SK-N-SH (cell line): Measurements from ENCODE around the gene AKAP12. TPM values are rescaled to one million over a fixed set of nuclear protein-coding genes. Genes with fewer than 3 reads are reported as not detected.

ENCODE experiments used
- CTCF ChIA-PET: fragments of 300-600, 350-600 bp; formaldehyde crosslinking; extraction: SDS; loops from one replicate; lab custom pipeline; 2021; lab: Yijun Ruan, JAX
- POLR2A ChIA-PET: fragments of 350-600 bp; sonication (Branson Sonifier 250); formaldehyde crosslinking; extraction: SDS; loops from one replicate; lab custom pipeline; 2020; ENCODE audit warnings: antibody characterized with exemption, inconsistent platforms; lab: Yijun Ruan, JAX
- DNase-seq: peaks from one replicate; pipeline ENCODE4 v3.0.0; 2012
- H2AFZ ChIP-seq: fragments of 200-600 bp; sonication (generic); 2 replicates; pipeline ENCODE4 v1.8.1; 2016; ENCODE audit warnings: antibody characterized with exemption, mild to moderate bottlenecking, low read depth
- H3F3A ChIP-seq: fragments of 200-600 bp; sonication (generic); replicated peaks from 2 replicates; pipeline ENCODE3; 2016; ENCODE audit warnings: antibody characterized with exemption, mild to moderate bottlenecking; ENCODE audit not compliant: insufficient read depth
- H3K27ac ChIP-seq, 2 experiments: fragments of 200-500 bp in 1 of 2; fragments of 200-600 bp in 1 of 2; sonication (Bioruptor generic) in 1 of 2; sonication (generic), shearing (Covaris generic) in 1 of 2; 2 replicates each; pipeline versions ENCODE4 v1.5.1 to v1.6.1; 2014 to 2016; ENCODE audit warnings: low read depth in 2 of 2, inconsistent platforms in 1 of 2, low read length in 1 of 2, mild to moderate bottlenecking in 1 of 2, mixed read lengths in 1 of 2
- H3K27me3 ChIP-seq: fragments of 200-600 bp; sonication (generic), shearing (Covaris generic); 2 replicates; pipeline ENCODE4 v1.6.1; 2016; ENCODE audit warnings: mixed run types; ENCODE audit not compliant: insufficient read depth
- H3K36me3 ChIP-seq, 2 experiments: fragments of 200-500 bp in 1 of 2; fragments of 200-600 bp in 1 of 2; sonication (Bioruptor generic) in 1 of 2; sonication (generic) in 1 of 2; replicated peaks in 1 of 2; 2 replicates each; pipeline versions ENCODE3 to v1.5.1; 2014 to 2016; ENCODE audit warnings: low read length in 1 of 2, mild to moderate bottlenecking in 1 of 2; ENCODE audit not compliant: insufficient read depth in 2 of 2, control insufficient read depth in 1 of 2
- H3K4me1 ChIP-seq, 2 experiments: fragments of 200-500 bp in 1 of 2; fragments of 200-600 bp in 1 of 2; sonication (Bioruptor generic) in 1 of 2; sonication (generic), shearing (Covaris generic) in 1 of 2; 2 replicates each; pipeline versions ENCODE4 v1.5.1 to v1.6.1; 2014 to 2016; ENCODE audit warnings: low read depth in 1 of 2, low read length in 1 of 2, mixed run types in 1 of 2; ENCODE audit not compliant: insufficient read depth in 2 of 2, control insufficient read depth in 1 of 2
- H3K4me2 ChIP-seq: fragments of 200-600 bp; sonication (generic), shearing (Covaris generic); 2 replicates; pipeline ENCODE4 v1.6.1; 2017; ENCODE audit warnings: mixed run types
- H3K4me3 ChIP-seq, 2 experiments: fragments of 200-500 bp in 1 of 2; fragments of 200-600 bp in 1 of 2; sonication (Bioruptor generic) in 1 of 2; sonication (generic), shearing (Covaris generic) in 1 of 2; 2 replicates each; pipeline versions ENCODE4 v1.5.1 to v1.8.1; 2014 to 2016; ENCODE audit warnings: low read depth in 2 of 2, inconsistent platforms in 1 of 2, low read length in 1 of 2, mild to moderate bottlenecking in 1 of 2, mixed read lengths in 1 of 2, moderate library complexity in 1 of 2
- H3K79me2 ChIP-seq: fragments of 200-600 bp; sonication (generic); 2 replicates; pipeline ENCODE4 v1.8.1; 2017; ENCODE audit warnings: mild to moderate bottlenecking; ENCODE audit not compliant: insufficient read depth
- H3K9ac ChIP-seq: fragments of 200-600 bp; sonication (generic); 2 replicates; pipeline ENCODE4 v1.6.1; 2017; ENCODE audit warnings: mixed run types
- H3K9me2 ChIP-seq: fragments of 200-600 bp; sonication (generic); 2 replicates; pipeline ENCODE4 v1.6.1; 2017; ENCODE audit warnings: mixed run types
- H3K9me3 ChIP-seq: fragments of 200-600 bp; sonication (generic); 2 replicates; pipeline ENCODE4 v1.6.1; 2017; ENCODE audit warnings: mixed run types, mild to moderate bottlenecking, moderate library complexity
- H4K20me1 ChIP-seq: fragments of 200-600 bp; sonication (generic); 2 replicates; pipeline ENCODE4 v1.6.1; 2017; ENCODE audit warnings: mild to moderate bottlenecking, mixed run types; ENCODE audit not compliant: insufficient read depth
- EP300 ChIP-seq, 2 experiments: IDR thresholded peaks; 2 replicates each; pipeline versions ENCODE4 v1.4.0 to v1.6.1; 2012; ENCODE audit warnings: borderline replicate concordance in 1 of 2, low read depth in 1 of 2, low read length in 1 of 2
- FOSL2 ChIP-seq: IDR thresholded peaks from 2 replicates; pipeline ENCODE4 v1.4.0; 2012; ENCODE audit warnings: low read depth, mild to moderate bottlenecking, moderate library complexity, borderline replicate concordance
- JUND ChIP-seq: IDR thresholded peaks from 2 replicates; pipeline ENCODE4 v1.4.0; 2012
- MEF2A ChIP-seq: IDR thresholded peaks from 2 replicates; pipeline ENCODE4 v1.4.0; 2012; ENCODE audit warnings: low read depth, borderline replicate concordance
- NFIC ChIP-seq: IDR thresholded peaks from 2 replicates; pipeline ENCODE4 v1.4.0; 2012; ENCODE audit warnings: borderline replicate concordance
- POLR2AphosphoS5 ChIP-seq: IDR thresholded peaks from 2 replicates; pipeline ENCODE4 v1.6.1; 2012; ENCODE audit warnings: low read depth, low read length
- RXRA ChIP-seq: IDR thresholded peaks from 2 replicates; pipeline ENCODE4 v1.4.0; 2012; ENCODE audit warnings: low read depth, mild to moderate bottlenecking, borderline replicate concordance
- TAF1 ChIP-seq: IDR thresholded peaks from 2 replicates; pipeline ENCODE4 v1.6.1; 2012; ENCODE audit warnings: low read depth, mild to moderate bottlenecking, low read length, moderate library complexity, borderline replicate concordance
- TCF12 ChIP-seq: IDR thresholded peaks from 2 replicates; pipeline ENCODE4 v1.4.0; 2012
- TEAD4 ChIP-seq: IDR thresholded peaks from 2 replicates; pipeline ENCODE4 v1.4.0; 2012; ENCODE audit warnings: mild to moderate bottlenecking, borderline replicate concordance; ENCODE audit not compliant: insufficient read depth
- WGBS: methylation state at CpG from one replicate; pipeline ENCODE4 v1.1.6; 2017; ENCODE audit warnings: low lambda C conversion rate; 5-methylcytosine and 5-hydroxymethylcytosine counted together
- polyA plus RNA-seq, 3 experiments: library from polyadenylated mRNA; depleted of rRNA; stranded (reverse); fragments of >200 nt; gene quantifications; 2 replicates each; pipeline ENCODE4 v1.2.3, GENCODE V29; 2012
- TF ChIP-seq, protein P1 (sequence below): IDR thresholded peaks from 2 replicates; pipeline ENCODE4 v1.4.0; 2012; ENCODE audit warnings: low read depth, borderline replicate concordance
- TF ChIP-seq, protein P2 (sequence below): fragments of 150-350 bp; IDR thresholded peaks from 2 replicates; pipeline ENCODE4 v1.6.1; 2016; ENCODE audit warnings: mild to moderate bottlenecking, low read depth, low read length
- TF ChIP-seq, protein P3 (sequence below): IDR thresholded peaks from 2 replicates; pipeline ENCODE4 v1.4.0; 2012; ENCODE audit warnings: low read depth, borderline replicate concordance
- TF ChIP-seq, protein P4 (sequence below): IDR thresholded peaks from 2 replicates; pipeline ENCODE4; 2012

Gene AKAP12
- polyA plus RNA-seq, 1 of the 3 experiments (the other 2 are of a cell fraction): 46.5 TPM

DNA sequence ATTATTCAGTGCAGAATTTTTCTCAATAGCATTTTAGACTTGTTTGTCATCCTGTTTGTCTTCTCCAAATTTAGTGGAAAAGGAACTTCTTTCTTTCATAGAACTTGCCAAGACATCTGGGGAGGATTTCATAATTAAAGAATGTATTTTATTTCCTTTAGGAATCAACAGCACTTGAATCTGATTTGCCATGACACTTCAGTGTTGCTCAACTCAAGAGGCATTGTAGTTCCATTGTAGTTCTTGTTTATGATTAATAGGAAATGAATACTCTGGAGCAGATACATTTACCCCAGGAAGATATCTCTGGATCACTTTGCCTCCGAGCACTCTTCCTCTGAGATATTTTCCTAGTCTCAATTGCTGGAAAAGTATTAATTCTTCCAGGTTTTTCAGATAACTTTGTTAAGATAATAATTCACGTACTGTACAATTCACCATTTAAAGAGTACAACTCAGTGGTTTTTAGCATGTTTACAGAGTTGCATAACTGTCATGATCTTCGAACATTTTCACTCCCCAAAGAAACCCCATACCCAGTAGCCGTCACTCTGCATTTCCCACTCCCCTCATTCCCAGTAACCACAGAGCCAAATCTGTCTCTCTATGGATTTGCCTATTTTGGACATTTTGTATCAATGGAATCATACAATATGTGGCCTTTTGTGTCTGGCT lies 29.7 kb downstream of the AKAP12 start:
- no peaks in the 10 kb centered on the region; a peak in 1 of 4 replicates for H3K4me1 ChIP-seq
- H3K9me2 ChIP-seq: no peaks in the 10 kb centered on the region
- ChIA-PET CTCF (no interaction called here), POLR2A (no interaction called here)
- 42% methylated on average over 4 of the region's 4 CpGs for WGBS
- no peaks in the 10 kb centered on the region for H3K9me3 ChIP-seq
- no peak overlapping the region for H3K9ac ChIP-seq
- H3K27me3 ChIP-seq: no peaks in the 10 kb centered on the region
- H3K36me3 ChIP-seq: no peaks in the 10 kb centered on the region
- peak overlapping the region; percentile 30 to 83; a peak in 3 of 4 replicates for H3K27ac ChIP-seq
- peaks cover 78% of the 10 kb centered on the region for H3K79me2 ChIP-seq
- peaks cover 23% of the 10 kb centered on the region for H3F3A ChIP-seq
- 0 out of 2 replicates have a peak overlapping the region, but pooled peaks have one; percentile 51 for H2AFZ ChIP-seq
- DNase-seq: no peak
- H3K4me2 ChIP-seq: peak overlapping the region; percentile 64; the same call in 1 of the 2 replicates
- H4K20me1 ChIP-seq: no peaks in the 10 kb centered on the region
- no peak overlapping the region for H3K4me3 ChIP-seq
- TF ChIP-seq FOSL2: peak; percentile 21; the same call in 1 of the 2 replicates
- TF ChIP-seq, protein P1, sequence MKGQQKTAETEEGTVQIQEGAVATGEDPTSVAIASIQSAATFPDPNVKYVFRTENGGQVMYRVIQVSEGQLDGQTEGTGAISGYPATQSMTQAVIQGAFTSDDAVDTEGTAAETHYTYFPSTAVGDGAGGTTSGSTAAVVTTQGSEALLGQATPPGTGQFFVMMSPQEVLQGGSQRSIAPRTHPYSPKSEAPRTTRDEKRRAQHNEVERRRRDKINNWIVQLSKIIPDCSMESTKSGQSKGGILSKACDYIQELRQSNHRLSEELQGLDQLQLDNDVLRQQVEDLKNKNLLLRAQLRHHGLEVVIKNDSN: no peak
- TF ChIP-seq TAF1: no peak
- TF ChIP-seq, protein P2, sequence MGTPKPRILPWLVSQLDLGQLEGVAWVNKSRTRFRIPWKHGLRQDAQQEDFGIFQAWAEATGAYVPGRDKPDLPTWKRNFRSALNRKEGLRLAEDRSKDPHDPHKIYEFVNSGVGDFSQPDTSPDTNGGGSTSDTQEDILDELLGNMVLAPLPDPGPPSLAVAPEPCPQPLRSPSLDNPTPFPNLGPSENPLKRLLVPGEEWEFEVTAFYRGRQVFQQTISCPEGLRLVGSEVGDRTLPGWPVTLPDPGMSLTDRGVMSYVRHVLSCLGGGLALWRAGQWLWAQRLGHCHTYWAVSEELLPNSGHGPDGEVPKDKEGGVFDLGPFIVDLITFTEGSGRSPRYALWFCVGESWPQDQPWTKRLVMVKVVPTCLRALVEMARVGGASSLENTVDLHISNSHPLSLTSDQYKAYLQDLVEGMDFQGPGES: no peak
- peak; percentile 41 to 51; a peak in 2 of 4 replicates for TF ChIP-seq EP300 (IDR thresholded peaks at IDR 0.05; ENCODE audit: borderline replicate concordance in 1 of 2, low read depth in 1 of 2, low read length in 1 of 2)
- no peak for TF ChIP-seq POLR2AphosphoS5
- peak; percentile 21; the same call in 1 of the 2 replicates for TF ChIP-seq NFIC
- TF ChIP-seq, protein P3, sequence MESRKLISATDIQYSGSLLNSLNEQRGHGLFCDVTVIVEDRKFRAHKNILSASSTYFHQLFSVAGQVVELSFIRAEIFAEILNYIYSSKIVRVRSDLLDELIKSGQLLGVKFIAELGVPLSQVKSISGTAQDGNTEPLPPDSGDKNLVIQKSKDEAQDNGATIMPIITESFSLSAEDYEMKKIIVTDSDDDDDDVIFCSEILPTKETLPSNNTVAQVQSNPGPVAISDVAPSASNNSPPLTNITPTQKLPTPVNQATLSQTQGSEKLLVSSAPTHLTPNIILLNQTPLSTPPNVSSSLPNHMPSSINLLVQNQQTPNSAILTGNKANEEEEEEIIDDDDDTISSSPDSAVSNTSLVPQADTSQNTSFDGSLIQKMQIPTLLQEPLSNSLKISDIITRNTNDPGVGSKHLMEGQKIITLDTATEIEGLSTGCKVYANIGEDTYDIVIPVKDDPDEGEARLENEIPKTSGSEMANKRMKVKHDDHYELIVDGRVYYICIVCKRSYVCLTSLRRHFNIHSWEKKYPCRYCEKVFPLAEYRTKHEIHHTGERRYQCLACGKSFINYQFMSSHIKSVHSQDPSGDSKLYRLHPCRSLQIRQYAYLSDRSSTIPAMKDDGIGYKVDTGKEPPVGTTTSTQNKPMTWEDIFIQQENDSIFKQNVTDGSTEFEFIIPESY: no peak
- peak; percentile 82 for TF ChIP-seq TCF12
- TF ChIP-seq, protein P4, sequence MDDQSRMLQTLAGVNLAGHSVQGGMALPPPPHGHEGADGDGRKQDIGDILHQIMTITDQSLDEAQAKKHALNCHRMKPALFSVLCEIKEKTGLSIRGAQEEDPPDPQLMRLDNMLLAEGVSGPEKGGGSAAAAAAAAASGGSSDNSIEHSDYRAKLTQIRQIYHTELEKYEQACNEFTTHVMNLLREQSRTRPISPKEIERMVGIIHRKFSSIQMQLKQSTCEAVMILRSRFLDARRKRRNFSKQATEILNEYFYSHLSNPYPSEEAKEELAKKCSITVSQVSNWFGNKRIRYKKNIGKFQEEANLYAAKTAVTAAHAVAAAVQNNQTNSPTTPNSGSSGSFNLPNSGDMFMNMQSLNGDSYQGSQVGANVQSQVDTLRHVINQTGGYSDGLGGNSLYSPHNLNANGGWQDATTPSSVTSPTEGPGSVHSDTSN: peak; percentile 86
- TF ChIP-seq RXRA: no peak
- 0 out of 2 replicates have a peak, but pooled peaks have one; percentile 22 for TF ChIP-seq TEAD4
- peak; percentile 27; the same call in 1 of the 2 replicates for TF ChIP-seq JUND
- TF ChIP-seq MEF2A: no peak
